Fibroblast of skin of back (primary cell): Measurements from ENCODE around the gene ZAP70.

Source experiments
- DNase-seq: peaks from one replicate; pipeline ENCODE4 v3.0.0-alpha.2; 2013

ZAP70 gene

GRCh38 chr2:97788986-97789644 is 75.7 kb downstream of the ZAP70 start:
- no peak for DNase-seq
